Activated CD8-positive, alpha-beta memory T cell treated with anti-CD3 and anti-CD28 coated beads for 36 hours (primary cell): ENCODE data around the gene TMTC2. TPM values are rescaled to one million over a fixed set of nuclear protein-coding genes. Genes with fewer than 3 reads are reported as not detected.

ENCODE experiments used
- CTCF ChIA-PET: fragments of 350-600 bp; sonication (Branson Sonifier 250); formaldehyde crosslinking; loops from one replicate; lab custom pipeline; 2021; ENCODE audit warnings: antibody characterized with exemption; lab: Charles Lee
- POLR2A ChIA-PET: fragments of 350-600 bp; sonication (Branson Sonifier 250); formaldehyde crosslinking; loops from one replicate; lab custom pipeline; 2021; ENCODE audit warnings: antibody characterized with exemption; lab: Charles Lee
- total RNA-seq, 2 experiments: library from RNA; stranded (reverse); gene quantifications; one replicate each; pipeline ENCODE4 v1.2.3, GENCODE V29; 2021

Gene TMTC2
- total RNA-seq, result 1 to 10 TPM; 1.9 to 2.2 TPM

DNA sequence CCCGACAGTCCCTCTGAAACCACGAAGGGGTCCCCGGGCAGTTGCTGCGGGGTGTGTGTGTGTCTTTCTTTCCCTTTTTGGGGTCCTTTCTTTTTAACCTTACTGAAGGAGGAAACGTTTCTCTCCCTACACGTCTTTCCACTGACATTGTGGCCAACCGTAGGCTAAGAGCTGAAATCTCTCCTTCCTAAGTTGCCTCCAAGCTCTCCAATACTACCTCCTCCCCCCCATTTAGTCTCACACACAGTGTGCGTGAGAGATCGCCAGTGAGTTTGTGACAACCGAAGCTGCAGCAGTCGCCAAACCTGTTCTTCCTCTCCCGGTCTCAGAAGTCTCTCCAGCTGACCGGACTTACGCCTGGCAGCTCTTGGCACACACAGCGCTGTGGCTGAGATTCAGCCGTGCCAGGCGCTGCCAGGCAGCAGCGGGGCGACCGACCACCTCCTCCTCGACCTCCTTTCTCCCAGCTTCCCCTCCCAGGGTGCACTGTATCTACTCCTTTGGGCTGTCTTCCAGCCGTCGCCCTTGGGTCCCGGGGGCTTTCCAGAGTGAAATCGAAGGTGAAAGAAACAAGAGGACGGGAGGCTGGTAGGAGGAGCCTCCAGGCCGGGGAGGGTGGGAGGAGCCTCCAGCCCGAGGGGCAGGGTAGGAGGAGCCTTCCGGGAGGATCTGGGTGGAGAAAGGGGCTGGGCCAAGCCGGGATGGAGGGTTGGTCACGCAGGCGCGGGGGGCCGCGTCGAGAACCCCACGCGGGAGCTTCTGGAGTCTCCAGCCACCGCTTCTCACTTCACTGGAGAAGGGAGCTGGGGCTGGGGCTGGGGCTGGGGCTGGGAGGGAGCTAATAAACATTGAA lies at the start of gene TMTC2:
TSS of gene TMTC2 (plus strand) at position 739 of the 853 bp plus-strand sequence.
- ChIA-PET POLR2A (interaction anchor here (0.5 to 1.1 kb wide), 2 partner anchors 12 to 974 kb away, joined by 3 read pairs; no protein-coding TSS in a partner anchor), CTCF (interaction anchor here (0.7 to 2.4 kb wide), 5 partner anchors 14 to 1137 kb away, joined by 3 to 8 read pairs (median 4); partner anchors contain the start of genes CCDC59 and METTL25)

DNA sequence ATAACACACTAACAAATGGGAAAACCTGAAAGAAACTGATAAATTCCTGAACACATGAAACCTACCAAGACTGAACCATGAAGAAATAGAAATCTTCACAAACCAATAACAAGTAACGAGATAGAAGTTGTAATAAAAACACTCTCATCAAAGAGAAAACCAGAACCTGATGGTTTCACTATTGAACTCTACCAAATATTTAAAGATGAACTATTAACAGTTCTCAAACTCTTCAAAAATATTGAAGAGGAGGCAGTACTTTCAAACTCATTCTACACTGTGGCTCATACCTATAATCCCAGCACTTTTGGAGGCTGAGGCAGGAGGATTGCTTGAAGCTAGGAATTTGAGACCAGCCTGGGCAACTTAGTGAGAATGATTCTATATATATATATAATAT lies 48.4 kb upstream of the TMTC2 start:
- ChIA-PET CTCF (no interaction called here), POLR2A (no interaction called here)

DNA sequence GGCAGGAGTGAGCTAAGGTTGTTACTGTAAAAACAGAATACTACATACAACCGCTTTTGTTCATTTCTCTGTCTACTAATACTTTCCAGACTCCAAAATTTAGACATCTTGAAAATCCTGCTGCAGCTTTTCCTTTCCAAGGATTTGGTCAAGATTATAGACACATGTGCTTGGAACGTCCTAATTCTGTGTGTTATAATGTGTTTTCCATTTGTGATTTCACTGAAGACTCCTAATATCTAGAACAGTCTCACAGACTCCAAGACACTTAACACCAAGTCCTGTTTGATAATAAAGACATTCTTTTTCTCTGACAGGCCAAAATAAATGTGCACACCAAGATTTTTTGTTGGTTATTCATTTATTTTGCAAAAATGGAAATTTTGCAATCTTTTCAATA lies 41.8 kb upstream of the TMTC2 start:
- CTCF ChIA-PET, result no interaction called here
- POLR2A ChIA-PET, result no interaction called here

DNA sequence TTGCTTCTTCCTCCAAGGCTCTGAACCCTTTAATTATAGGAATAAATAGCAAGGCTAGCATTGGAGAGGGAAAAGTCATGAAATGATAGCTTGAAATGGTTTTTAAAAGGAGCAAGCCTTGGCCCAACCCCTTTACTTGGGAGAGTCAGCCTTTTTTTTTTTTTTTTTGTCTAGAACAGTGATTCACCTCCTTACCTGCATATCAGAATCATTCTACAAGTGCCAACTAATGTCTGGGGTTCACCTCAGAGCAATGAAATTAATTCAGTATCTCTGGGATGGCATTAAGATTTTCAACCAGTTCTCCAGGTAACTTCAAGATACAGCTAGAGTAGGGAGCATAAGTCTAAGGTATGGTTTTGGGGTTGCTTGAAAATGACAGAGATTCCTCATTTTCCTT lies 41.3 kb upstream of the TMTC2 start:
- CTCF ChIA-PET, result no interaction called here
- POLR2A ChIA-PET, result no interaction called here

DNA sequence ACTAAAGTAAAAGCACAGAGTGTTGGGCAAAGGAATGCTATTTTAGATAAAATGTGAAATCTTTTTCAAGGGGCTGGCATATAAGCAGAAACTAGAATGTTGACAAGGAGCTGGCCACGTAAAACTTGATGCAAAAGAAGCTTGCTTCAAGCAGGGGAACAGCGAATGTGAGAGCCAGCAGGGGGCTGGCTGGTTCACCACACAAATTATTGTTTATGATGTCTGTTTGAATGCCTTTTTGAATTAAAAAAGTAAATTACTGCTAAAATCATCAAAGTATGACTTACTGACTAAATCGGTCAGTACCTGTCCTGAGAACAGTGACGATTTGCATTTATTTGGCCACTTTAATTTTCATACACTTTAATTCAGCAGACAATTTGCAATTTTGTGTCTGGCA lies 38.9 kb upstream of the TMTC2 start:
- CTCF ChIA-PET, result no interaction called here

DNA sequence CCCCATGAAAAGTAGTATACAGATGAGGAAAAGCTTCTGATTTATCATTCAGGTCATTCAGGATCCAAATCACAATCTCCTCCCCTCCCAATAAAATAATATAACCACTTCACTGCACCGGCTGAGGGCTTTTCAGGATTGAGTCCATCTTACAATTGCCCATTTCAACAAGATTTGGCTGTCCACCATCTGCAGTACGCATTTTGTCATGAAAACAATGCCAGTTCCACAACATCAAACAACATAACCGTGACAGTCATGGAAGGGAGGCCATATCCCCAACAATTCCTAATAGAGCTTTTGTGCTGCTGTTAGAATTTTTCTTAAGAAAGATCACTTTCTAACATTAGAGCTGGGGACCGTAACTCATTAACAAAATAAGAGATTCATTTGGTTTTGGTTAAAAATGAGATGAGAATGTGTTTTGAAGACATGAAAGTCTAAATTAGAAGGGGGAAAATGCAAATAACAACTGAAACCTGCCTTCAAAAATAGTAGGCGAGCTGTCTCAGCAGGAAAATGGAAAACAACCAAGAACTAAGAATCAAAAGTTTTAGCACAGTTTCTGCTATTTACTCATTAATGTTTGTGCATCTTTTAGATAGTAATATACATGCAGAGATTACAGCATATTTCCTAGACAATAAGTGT lies 38.3 kb upstream of the TMTC2 start:
- POLR2A ChIA-PET, result no interaction called here
- CTCF ChIA-PET, result no interaction called here

More for the DNA sequence above, 38.9 kb upstream of the TMTC2 start:
- POLR2A ChIA-PET, result no interaction called here

DNA sequence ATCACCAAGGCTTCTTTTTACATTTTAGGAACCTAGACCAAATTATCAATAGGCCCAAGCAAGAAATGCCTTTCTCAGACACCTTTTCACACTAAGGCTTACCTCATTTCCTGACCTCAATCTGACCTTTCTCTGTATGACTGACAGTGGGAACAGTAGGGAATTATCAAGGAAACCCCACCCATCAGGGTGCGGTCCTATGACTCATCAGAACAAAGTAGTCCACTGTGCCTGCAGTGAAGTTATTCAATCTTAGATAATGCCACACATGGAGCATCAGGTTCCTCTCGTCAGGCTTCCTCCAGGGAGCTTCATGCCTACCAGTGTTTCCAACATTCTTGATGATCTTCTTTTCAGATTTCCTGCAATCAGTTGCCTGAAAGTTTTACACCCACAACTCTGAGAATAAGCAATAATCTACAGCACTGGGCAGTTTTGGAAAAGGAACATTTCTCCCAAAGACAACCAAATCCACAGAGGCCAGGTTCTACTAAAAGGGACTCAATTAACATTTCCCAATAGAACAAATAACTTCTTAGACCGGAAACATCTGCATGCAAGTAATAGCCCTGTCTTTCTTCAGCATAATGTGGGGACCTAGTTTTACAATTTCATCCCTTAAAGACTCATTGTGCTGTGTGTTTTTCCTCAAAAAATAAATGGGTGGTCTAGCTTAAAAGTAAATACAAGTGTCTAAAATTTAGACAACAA lies 35.9 kb upstream of the TMTC2 start:
- CTCF ChIA-PET, result interaction anchor here (0.8 kb wide), 1 partner anchor 35 kb away, joined by 3 read pairs; no protein-coding TSS in a partner anchor
- POLR2A ChIA-PET, result no interaction called here

DNA sequence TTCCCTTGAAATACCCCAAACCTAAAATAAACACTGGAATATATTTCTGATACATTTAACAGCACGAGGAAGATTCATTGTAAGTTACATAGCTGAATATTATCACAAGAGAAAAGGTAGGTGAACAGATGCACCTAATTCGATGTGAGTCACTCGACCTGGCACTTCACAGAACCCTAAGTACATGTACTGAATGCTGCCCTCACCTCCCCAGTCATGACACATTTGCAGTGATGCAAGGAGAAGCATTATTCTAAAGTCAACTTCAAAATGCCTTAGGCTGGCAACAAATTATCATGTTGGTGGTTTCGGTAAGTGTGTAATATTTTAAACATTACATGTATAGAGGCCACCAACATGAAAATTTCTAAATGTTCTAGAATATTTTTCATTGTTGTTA lies 35.2 kb upstream of the TMTC2 start:
- ChIA-PET POLR2A (no interaction called here), CTCF (no interaction called here)

DNA sequence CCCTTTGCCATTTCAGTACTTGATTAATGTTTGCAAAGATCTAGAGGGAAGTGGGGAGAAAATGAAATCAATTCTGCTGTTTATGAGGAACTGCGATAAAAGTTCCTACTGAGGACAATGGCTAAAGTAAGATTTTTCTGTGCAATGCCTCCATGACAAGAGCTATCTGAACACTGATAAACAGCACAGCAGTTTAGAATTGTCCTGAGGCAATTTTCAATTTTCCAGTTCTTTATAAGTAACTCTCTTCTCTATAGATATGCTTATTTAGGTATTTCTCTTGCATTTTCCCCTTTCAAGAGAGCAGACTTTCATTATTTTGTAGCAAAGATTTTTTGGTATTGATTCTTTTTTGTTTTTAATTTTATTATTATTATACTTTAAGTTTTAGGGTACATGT lies 34.6 kb upstream of the TMTC2 start:
- POLR2A ChIA-PET, result no interaction called here

DNA sequence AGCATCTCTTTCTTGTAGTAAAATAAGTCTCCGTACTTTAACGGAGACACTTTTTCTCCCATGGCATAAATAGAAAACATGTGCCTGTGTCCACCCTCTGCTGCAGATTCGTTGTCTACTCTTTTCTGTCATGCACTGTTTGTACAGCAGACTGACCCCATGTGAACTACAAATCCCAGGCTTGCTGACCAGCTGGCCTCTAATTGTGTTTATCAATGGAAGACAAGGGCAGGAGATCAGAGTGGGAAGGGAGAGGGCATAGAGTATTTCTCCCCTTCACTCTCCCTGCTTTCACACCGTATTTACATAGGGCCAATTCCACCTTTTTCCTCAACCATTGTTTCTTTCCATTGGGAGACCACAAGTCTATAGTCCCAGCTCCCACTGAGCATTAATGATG lies 31.0 kb upstream of the TMTC2 start:
- ChIA-PET POLR2A (no interaction called here), CTCF (no interaction called here)

More for the DNA sequence above, 34.6 kb upstream of the TMTC2 start:
- CTCF ChIA-PET, result no interaction called here

DNA sequence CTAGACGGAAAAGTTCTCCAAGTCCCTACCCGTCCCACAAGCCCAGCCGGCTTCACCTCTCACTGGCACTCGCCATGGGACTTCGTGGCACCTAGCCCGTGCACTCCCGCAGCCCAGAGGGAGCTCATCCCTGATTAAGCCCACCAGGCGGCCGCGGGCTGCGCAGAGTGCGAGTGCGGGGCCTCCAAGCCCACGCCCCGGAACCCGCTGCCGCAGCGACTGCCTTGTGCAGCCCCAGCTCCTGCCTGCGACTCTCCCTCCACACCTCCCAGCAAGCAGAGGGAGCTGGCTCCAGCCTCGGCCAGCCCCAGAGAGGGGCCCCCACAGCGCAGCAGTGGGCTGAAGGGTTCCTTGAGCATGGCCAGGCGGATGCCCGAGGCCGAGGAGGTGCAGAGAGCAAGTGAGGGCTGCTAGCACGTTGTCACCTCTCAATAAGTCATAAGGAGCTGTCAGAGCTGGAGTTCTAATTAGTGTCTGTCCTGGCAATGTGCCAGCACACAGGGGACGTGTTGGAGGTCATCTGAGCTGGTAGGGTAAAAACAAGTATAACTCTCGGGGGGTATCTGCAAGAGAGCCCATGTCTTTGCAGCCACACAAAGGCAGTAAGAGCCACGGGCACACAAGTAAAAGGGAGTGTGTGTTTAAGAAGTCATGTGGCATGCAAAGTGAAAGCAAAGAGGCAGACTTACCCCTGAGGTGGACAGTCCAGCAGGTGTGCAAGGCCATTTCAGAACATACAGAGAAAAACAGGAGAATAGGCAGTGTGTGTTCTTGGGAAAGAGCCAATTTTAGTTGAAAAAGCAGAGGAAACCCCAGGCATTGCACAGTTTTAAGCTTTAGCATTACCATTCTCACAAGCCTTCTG lies 27.1 kb upstream of the TMTC2 start:
- POLR2A ChIA-PET, result no interaction called here
- CTCF ChIA-PET, result no interaction called here

DNA sequence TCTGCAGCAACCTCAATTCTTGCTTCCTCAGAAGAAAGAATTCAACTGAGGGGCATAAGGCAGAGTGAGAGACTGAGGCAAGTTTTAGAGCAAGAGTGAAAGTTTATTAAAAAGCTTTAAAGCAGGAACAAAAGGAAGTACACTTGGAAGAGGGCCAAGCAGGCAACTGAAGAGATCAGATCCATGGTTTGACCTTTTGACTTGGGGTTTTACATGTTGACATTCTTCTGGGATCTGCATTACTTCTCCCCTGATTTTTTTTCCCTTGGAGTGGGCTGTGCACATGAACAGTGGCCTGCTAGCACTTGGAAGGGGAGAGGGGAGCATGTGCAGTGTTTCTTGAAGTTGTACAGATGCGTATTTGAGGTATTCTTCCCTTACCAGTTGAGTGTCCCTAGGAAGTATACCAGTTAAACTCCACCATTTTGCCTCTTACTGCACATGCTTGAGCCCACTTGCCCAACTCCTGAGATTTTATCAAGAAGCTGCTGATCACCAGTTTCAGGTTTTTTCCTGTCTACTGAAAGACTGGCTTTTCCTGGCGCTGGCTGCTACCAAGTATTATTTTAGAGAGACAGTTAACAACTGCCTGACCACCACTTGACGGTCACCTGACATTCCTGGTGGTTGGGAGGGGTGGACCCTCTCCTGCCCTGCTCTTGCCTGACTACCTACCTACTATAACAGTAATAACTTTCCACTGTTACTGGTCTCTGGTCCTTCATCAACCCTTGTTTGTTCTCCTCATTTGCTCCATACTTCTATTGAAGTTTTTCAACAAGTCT lies 26.0 kb upstream of the TMTC2 start:
- CTCF ChIA-PET, result no interaction called here

DNA sequence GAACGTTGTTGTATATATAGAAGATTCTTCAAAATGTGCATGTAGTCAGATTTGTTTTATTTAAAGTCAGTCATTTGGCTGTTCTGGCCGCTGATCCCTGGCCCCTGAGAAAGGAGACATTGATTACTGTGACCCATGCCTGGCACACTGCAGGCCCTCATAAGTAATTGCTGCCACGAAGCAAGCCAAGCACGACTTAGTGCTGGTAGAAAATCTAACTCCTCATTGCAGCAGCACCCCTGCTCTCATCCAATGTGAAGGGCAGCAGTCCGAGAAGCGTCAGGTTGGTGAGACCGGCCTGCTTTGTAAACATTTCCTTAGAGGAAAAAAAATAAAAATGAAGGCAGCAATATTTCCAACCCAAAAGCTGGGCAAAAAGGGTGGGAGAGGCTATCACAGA lies 22.8 kb upstream of the TMTC2 start:
- ChIA-PET CTCF (no interaction called here), POLR2A (no interaction called here)

More for the DNA sequence above, 26.0 kb upstream of the TMTC2 start:
- POLR2A ChIA-PET, result no interaction called here

DNA sequence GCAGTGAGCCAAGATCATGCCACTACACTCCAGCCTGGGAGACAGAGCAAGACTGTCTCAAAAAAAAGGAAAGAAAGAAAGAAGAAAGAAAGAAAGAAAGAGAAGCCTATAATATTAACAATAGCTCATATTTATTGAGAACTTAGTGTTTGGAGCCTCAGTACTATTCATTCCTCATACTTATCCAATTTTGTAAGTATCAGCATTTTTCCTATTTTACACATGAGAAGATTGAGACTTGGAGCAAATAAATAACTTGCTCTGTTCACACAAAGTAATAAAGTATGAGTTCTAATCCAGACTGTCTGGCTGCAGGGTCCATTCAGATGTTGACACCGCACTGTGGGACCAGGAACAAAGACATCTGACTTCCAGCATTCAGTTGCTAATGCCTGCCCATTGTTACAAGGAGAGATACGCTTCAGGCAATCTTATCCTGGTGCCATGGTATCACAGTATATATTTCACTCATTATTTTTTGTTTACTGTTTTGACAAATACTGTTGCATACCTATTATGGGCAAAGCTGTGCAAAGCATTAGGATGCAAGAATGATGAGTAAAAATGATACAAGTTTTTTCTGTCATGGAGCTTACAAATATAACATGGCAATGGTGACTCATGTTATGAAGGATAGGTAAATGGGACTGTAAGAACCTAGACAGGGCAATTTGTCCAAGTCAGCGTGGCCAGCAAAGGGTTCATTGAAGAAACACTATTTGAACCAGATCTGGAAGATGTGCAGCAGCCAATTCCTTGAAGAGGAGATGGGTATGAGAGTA lies 21.4 kb upstream of the TMTC2 start:
- CTCF ChIA-PET, result no interaction called here
- POLR2A ChIA-PET, result no interaction called here

DNA sequence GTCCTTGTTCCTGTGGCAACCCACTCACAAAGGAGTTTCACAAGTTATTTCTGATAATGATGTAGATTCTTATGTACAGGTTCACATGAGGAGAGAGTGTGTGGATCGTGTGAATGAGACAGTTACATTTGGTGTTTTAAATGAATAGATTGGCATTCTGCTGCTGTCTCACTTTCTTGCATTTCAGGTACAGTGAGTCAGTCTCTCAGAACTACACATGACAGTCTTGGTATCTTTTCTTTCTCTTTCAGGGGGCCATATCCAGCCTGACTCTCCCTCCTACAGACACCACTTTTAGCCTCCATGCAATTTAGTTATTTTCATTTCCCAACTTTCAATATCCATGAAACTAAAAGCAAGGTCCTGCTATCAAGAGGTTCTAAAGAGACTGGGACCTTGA lies 19.9 kb upstream of the TMTC2 start:
- POLR2A ChIA-PET, result no interaction called here
- CTCF ChIA-PET, result no interaction called here

DNA sequence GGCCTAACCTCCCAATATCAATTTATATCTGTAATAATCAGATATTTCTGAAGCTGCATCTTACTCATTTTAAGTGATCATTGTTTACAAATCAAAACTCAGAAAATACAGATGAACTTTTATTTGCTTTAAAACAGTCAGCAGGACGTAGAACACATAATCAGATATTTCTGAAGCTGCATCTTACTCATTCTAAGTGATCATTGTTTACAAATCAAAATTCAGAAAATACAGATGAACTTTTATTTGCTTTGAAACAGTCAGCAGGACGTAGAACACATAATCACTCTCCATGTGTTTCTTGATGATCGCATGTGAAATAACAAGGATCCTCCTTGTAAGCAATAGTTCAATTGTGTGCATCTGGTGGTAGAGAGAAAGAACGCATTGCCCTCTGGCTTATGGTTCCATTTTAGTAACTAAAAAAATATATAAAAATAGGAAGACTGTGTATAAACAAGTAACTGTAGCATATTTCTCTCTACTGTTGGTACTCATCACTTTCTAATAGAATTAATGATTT lies 15.0 kb upstream of the TMTC2 start:
- POLR2A ChIA-PET, result no interaction called here
- CTCF ChIA-PET, result interaction anchor here (2.9 kb wide), 1 partner anchor 13 kb away, joined by 6 read pairs; no protein-coding TSS in a partner anchor

DNA sequence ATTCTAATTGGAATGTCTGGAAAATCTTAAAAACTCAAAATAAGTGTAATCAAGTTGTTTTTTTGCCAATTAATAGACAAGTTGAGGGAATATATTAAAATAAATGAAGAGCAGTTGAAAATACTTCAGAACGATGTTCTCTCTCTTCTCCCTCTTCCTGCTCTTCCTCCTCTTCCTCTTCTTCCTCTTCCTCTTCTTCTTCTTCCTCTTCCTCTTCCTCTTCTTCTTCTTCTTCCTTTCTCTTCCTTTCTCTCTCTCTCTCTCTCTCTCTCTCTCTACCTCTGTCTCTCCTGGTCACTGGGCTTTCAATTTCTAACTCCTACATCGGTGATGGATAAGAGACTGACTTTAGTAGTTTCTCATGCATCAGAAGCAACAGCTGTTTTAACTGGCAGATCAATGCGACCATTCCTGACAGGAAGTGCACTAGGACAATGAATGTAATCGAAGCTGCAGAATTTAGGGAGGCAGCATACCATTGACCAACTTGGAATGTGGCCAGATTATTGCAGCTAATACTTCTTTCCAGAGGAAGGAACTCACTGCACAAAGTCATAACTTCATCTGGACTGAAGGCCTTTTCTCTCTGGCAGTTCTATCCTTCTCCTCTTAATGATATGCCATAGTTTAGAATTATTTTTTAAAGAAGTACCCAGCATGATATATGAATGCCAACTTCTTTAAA lies 13.8 kb upstream of the TMTC2 start:
- CTCF ChIA-PET, result interaction anchor here (2.9 kb wide), 1 partner anchor 12 kb away, joined by 6 read pairs; no protein-coding TSS in a partner anchor
- POLR2A ChIA-PET, result no interaction called here
